ENCODE measurements around the gene CTNNA3.
"Not testable (repeated sequence)": the region's sequence is repeated elsewhere in the genome, so short reads cannot be mapped to it uniquely, and the experiment has no call there.

The CTNNA3 gene

DNA sequence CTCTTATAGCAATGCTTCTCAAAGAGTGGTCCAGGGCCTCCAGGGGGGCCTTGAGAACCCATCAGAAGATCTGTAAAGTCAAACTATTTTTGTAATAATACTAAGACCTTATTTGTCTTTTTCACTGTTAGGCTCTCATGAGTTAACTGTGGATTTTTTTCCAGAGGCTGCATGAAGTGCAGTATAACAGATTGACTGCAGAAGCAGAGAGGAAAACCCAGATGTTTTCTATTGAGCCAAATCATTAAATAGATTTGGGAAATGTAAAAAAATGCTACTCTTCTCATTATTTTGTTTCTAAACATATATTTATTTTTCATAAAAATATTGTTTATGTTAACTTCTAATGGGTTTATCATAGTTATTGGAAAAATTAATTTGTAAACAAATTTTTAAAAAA, 1359.2 kb downstream of the CTNNA3 start:
- Histone ChIP-seq H3K9ac (ENCODE audit: low read length) (no peak overlapping the region), H3K9me2 (replicated peaks; ENCODE audit: insufficient read depth, low read length) (no peaks in the 10 kb centered on the region), H3K27ac (ENCODE audit: low read depth, low read length) (no peak overlapping the region), H3K4me2 (ENCODE audit: low read depth, low read length, poor library complexity, severe bottlenecking) (no peak overlapping the region), H3K9me3 (ENCODE audit: insufficient read depth, low read length) (no peaks in the 10 kb centered on the region), H2AFZ (ENCODE audit: low read depth, low read length, severe bottlenecking) (no peak overlapping the region), H4K20me1 (ENCODE audit: low read depth, low read length) (no peaks in the 10 kb centered on the region), H3K79me2 (ENCODE audit: insufficient read depth, low read length) (no peaks in the 10 kb centered on the region), H3K4me3 (ENCODE audit: insufficient read depth, low read length, poor library complexity, severe bottlenecking) (no peak overlapping the region), H3K27me3 (ENCODE audit: low read length) (no peaks in the 10 kb centered on the region), H3K36me3 (ENCODE audit: low read length) (no peaks in the 10 kb centered on the region), H3F3A (ENCODE audit: insufficient read depth) (no peaks in the 10 kb centered on the region)
- TF ChIP-seq, protein P1, sequence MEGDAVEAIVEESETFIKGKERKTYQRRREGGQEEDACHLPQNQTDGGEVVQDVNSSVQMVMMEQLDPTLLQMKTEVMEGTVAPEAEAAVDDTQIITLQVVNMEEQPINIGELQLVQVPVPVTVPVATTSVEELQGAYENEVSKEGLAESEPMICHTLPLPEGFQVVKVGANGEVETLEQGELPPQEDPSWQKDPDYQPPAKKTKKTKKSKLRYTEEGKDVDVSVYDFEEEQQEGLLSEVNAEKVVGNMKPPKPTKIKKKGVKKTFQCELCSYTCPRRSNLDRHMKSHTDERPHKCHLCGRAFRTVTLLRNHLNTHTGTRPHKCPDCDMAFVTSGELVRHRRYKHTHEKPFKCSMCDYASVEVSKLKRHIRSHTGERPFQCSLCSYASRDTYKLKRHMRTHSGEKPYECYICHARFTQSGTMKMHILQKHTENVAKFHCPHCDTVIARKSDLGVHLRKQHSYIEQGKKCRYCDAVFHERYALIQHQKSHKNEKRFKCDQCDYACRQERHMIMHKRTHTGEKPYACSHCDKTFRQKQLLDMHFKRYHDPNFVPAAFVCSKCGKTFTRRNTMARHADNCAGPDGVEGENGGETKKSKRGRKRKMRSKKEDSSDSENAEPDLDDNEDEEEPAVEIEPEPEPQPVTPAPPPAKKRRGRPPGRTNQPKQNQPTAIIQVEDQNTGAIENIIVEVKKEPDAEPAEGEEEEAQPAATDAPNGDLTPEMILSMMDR (IDR thresholded peaks at IDR 0.05; ENCODE audit: insufficient read depth, low read length, poor library complexity, severe bottlenecking) = no peak
- no peak for TF ChIP-seq EZH2phosphoT487 (conservative IDR thresholded peaks at IDR 0.05; ENCODE audit: low read length)

DNA sequence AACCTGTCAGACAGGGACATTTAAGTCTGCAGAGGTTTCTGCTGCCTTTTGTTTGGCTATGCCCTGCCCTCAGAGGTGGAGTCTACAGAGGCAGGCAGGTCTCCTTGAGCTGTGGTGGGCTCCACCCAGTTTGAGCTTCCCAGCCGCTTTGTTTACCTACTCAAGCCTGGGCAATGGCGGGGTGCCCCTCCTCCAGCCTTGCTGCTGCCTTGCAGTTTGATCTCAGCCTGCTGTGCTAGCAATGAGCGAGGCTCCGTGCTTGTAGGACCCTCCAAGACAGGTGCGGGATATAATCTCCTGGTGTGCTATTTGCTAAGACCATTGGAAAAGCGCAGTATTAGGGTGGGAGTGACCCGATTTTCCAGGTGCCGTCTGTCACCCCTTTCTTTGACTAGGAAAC, 1360.2 kb downstream of the CTNNA3 start:
- not testable (repeated sequence) for H3K27ac ChIP-seq (ENCODE audit: low read depth, low read length); H3K9me3 ChIP-seq (ENCODE audit: insufficient read depth, low read length)

DNA sequence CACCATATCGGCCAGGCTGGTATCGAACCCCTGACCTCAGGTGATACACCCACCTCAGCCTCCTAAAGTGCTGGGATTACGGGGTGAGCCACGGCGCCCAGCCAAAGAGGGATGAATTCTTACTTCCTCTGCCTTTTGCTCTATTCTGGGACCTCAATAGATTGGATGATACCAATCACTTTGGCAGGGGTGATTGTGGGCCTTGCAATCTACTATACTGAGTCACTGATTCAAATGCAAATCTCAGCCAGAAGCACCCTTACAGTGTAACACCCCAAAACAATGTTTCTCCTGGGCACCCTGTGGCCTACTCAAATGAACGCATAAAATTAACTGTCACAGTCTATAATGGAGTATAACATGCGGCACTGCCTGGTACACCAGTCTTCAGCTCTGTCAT, 1366.8 kb downstream of the CTNNA3 start:
- no peak overlapping the region for H3K9ac ChIP-seq (ENCODE audit: low read length)
- H2AFZ ChIP-seq (ENCODE audit: low read depth, low read length, severe bottlenecking) = no peak overlapping the region
- H3F3A ChIP-seq (ENCODE audit: insufficient read depth) = no peaks in the 10 kb centered on the region
- TF ChIP-seq EZH2phosphoT487 (conservative IDR thresholded peaks at IDR 0.05; ENCODE audit: low read length) = no peak
- TF ChIP-seq, protein P1 (IDR thresholded peaks at IDR 0.05; ENCODE audit: insufficient read depth, low read length, poor library complexity, severe bottlenecking) = no peak
- H4K20me1 ChIP-seq (ENCODE audit: low read depth, low read length) = no peaks in the 10 kb centered on the region
- H3K27ac ChIP-seq (ENCODE audit: low read depth, low read length) = no peak overlapping the region
- H3K27me3 ChIP-seq (ENCODE audit: low read length) = no peaks in the 10 kb centered on the region
- no peak overlapping the region for H3K4me3 ChIP-seq (ENCODE audit: insufficient read depth, low read length, poor library complexity, severe bottlenecking)
- no peak overlapping the region for H3K4me2 ChIP-seq (ENCODE audit: low read depth, low read length, poor library complexity, severe bottlenecking)
- H3K36me3 ChIP-seq (ENCODE audit: low read length) = no peaks in the 10 kb centered on the region
- no peaks in the 10 kb centered on the region for H3K9me3 ChIP-seq (ENCODE audit: insufficient read depth, low read length)
- no peaks in the 10 kb centered on the region for H3K79me2 ChIP-seq (ENCODE audit: insufficient read depth, low read length)
- no peaks in the 10 kb centered on the region for H3K9me2 ChIP-seq (replicated peaks; ENCODE audit: insufficient read depth, low read length)

More for the DNA sequence above, 1360.2 kb downstream of the CTNNA3 start:
- H4K20me1 ChIP-seq (ENCODE audit: low read depth, low read length); H3K9me2 ChIP-seq (replicated peaks; ENCODE audit: insufficient read depth, low read length); H2AFZ ChIP-seq (ENCODE audit: low read depth, low read length, severe bottlenecking); H3K9ac ChIP-seq (ENCODE audit: low read length); H3K27me3 ChIP-seq (ENCODE audit: low read length); H3K4me3 ChIP-seq (ENCODE audit: insufficient read depth, low read length, poor library complexity, severe bottlenecking); H3K36me3 ChIP-seq (ENCODE audit: low read length); H3K79me2 ChIP-seq (ENCODE audit: insufficient read depth, low read length); H3F3A ChIP-seq (ENCODE audit: insufficient read depth); H3K4me2 ChIP-seq (ENCODE audit: low read depth, low read length, poor library complexity, severe bottlenecking): not testable (repeated sequence)

DNA sequence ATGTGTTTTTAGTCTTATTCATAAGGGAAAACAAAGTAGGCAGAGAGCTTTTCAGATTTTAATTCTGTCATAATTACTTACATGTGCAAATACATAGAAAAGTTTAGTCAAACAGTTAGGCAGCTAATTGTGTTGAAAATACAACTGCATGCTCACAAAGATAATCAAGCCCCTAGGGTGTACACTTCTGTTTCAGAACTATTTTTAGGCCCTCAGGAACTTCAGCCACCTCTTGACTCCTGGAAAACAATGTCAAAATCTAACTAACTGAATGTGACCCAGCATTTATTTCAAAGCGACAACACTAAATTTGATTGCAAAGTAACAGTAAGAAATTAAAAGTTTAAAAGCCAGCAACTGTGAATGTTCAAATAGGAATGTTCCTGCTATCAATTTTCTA, 1369.1 kb downstream of the CTNNA3 start:
- H3K4me3 ChIP-seq (ENCODE audit: insufficient read depth, low read length, poor library complexity, severe bottlenecking) = no peak overlapping the region
- H3K9me3 ChIP-seq (ENCODE audit: insufficient read depth, low read length) = no peaks in the 10 kb centered on the region
- TF ChIP-seq, protein P1 (IDR thresholded peaks at IDR 0.05; ENCODE audit: insufficient read depth, low read length, poor library complexity, severe bottlenecking) = no peak
- no peak for TF ChIP-seq EZH2phosphoT487 (conservative IDR thresholded peaks at IDR 0.05; ENCODE audit: low read length)
- H3F3A ChIP-seq (ENCODE audit: insufficient read depth) = no peaks in the 10 kb centered on the region
- no peak overlapping the region for H3K4me2 ChIP-seq (ENCODE audit: low read depth, low read length, poor library complexity, severe bottlenecking)
- no peak overlapping the region for H3K27ac ChIP-seq (ENCODE audit: low read depth, low read length)
- no peaks in the 10 kb centered on the region for H4K20me1 ChIP-seq (ENCODE audit: low read depth, low read length)
- no peak overlapping the region for H3K9ac ChIP-seq (ENCODE audit: low read length)
- no peaks in the 10 kb centered on the region for H3K27me3 ChIP-seq (ENCODE audit: low read length)
- no peaks in the 10 kb centered on the region for H3K9me2 ChIP-seq (replicated peaks; ENCODE audit: insufficient read depth, low read length)
- H3K36me3 ChIP-seq (ENCODE audit: low read length) = no peaks in the 10 kb centered on the region
- no peaks in the 10 kb centered on the region for H3K79me2 ChIP-seq (ENCODE audit: insufficient read depth, low read length)
- H2AFZ ChIP-seq (ENCODE audit: low read depth, low read length, severe bottlenecking) = no peak overlapping the region
